Measurements from ENCODE around the gene DPH3. TPM values are rescaled to one million over a fixed set of nuclear protein-coding genes. Genes with fewer than 3 reads are reported as not detected.

The DPH3 gene
- total RNA-seq, 1 donor from 2014 or later: 25.9 TPM

DNA sequence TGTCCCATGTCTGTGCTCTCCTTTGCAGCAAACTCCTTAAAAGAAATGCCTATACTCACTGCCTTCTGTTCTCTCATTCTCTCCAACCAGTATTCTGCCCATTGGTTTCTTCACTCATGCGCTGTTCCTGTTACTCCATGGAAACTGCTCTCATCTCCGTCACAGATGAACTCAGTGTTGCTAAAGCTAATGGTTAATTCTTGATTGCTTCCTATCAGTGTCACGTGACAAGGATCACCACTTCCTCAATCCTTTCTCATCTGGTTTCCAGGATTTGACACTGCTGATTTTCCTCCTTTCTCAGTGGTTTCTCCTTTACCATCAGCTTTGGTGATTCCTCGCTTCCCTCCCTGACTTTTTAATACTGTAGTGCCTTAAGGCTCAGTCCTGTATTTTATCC lies 2.6 kb downstream of the DPH3 start:
- intact Hi-C loops (cut with micrococcal nuclease): no loop called here
- Histone ChIP-seq H3K9me3 (replicated peaks) (no peaks in the 10 kb centered on the region), H3K4me1 (peaks cover 60% of the 10 kb centered on the region)

DNA sequence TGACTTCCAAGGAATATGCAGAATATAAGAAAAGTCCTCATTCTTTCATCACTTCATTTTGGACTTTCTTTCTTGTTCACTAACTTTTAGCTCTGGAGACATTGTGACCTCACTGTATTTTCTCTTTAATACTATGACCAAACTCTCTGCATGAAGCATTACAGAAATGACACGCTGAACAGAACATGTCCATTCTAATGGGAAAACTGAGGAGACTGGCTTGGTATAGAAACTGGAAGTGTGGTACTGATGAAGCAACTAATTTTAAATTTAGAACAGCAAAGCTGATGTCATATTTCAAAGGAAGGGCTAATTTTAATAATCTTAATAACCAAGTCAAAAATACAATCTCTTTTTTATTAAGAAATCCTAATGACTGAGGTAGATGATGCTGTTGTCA lies 4.7 kb downstream of the DPH3 start:
- Histone ChIP-seq H3K9me3 (replicated peaks) (no peaks in the 10 kb centered on the region), H3K27ac (replicated peaks) (no peak overlapping the region), H3K27me3 (ENCODE audit: low read depth) (no peaks in the 10 kb centered on the region), H3K36me3 (peaks cover 22% of the 10 kb centered on the region), H3K4me3 (no peak overlapping the region), H3K4me1 (peaks cover 40% of the 10 kb centered on the region)
- intact Hi-C loops (cut with micrococcal nuclease): no loop called here
- DNase-seq: no peak
- TF ChIP-seq, protein P1, sequence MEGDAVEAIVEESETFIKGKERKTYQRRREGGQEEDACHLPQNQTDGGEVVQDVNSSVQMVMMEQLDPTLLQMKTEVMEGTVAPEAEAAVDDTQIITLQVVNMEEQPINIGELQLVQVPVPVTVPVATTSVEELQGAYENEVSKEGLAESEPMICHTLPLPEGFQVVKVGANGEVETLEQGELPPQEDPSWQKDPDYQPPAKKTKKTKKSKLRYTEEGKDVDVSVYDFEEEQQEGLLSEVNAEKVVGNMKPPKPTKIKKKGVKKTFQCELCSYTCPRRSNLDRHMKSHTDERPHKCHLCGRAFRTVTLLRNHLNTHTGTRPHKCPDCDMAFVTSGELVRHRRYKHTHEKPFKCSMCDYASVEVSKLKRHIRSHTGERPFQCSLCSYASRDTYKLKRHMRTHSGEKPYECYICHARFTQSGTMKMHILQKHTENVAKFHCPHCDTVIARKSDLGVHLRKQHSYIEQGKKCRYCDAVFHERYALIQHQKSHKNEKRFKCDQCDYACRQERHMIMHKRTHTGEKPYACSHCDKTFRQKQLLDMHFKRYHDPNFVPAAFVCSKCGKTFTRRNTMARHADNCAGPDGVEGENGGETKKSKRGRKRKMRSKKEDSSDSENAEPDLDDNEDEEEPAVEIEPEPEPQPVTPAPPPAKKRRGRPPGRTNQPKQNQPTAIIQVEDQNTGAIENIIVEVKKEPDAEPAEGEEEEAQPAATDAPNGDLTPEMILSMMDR (IDR thresholded peaks at IDR 0.05; ENCODE audit: borderline replicate concordance): no peak

More for the DNA sequence above, 2.6 kb downstream of the DPH3 start:
- no peak for DNase-seq
- H3K36me3 ChIP-seq: peaks cover 22% of the 10 kb centered on the region
- no peaks in the 10 kb centered on the region for H3K27me3 ChIP-seq (ENCODE audit: low read depth)
- H3K27ac ChIP-seq (replicated peaks): no peak overlapping the region
- H3K4me3 ChIP-seq: no peak overlapping the region
- TF ChIP-seq, protein P1 (IDR thresholded peaks at IDR 0.05; ENCODE audit: borderline replicate concordance): no peak

DNA sequence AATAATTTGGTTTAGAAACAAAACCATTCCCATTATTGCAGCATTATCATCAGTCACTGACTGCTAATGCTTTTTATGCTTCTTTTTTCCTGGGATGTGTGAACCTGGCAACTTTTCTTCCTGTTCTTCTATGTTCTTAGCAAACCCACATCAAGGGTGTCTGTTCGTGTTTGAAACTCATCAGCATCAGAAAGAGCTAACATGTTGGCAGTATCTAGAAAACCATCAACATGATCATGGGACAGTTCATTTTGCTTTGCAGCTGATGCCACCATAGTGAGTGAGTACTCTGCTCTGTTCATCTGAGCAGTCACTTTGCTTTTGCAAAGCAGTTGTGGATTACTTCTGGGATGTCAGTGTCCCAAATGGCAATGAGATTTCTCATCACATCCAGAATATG lies 5.9 kb downstream of the DPH3 start:
- Histone ChIP-seq H3K4me1 (peaks cover 31% of the 10 kb centered on the region), H3K4me3 (no peak overlapping the region), H3K36me3 (peaks cover 22% of the 10 kb centered on the region), H3K9me3 (replicated peaks) (no peaks in the 10 kb centered on the region), H3K27me3 (ENCODE audit: low read depth) (no peaks in the 10 kb centered on the region), H3K27ac (replicated peaks) (no peak overlapping the region)
- intact Hi-C loops (cut with micrococcal nuclease): no loop called here
- TF ChIP-seq, protein P1 (IDR thresholded peaks at IDR 0.05; ENCODE audit: borderline replicate concordance): no peak
- no peak for DNase-seq

DNA sequence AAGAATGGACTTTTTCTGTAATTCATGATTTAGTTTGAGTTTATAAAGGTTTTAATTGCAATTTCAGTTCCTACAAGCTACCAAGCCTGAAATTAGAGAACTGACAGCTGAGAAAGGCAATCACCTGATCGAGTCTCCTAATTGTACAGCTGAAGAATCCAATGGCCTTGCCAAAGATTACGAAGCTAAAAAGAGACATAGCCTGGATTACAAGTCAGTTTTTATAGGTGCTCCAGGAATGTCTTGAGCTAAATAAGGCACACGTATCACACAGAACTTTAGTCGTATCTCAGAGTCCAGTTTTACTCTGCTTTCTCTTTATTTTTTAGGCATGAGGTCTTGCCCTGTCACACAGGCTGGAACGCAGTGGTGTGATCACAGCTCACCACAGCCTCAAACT lies 6.6 kb downstream of the DPH3 start:
- Histone ChIP-seq H3K27me3 (ENCODE audit: low read depth) (no peaks in the 10 kb centered on the region), H3K4me3 (no peak overlapping the region), H3K4me1 (peaks cover 28% of the 10 kb centered on the region), H3K27ac (replicated peaks) (peak overlapping the region; percentile 7), H3K36me3 (peaks cover 22% of the 10 kb centered on the region), H3K9me3 (replicated peaks) (no peaks in the 10 kb centered on the region)
- TF ChIP-seq, protein P1 (IDR thresholded peaks at IDR 0.05; ENCODE audit: borderline replicate concordance): no peak
- DNase-seq: no peak
- intact Hi-C loops (cut with micrococcal nuclease): no loop called here

DNA sequence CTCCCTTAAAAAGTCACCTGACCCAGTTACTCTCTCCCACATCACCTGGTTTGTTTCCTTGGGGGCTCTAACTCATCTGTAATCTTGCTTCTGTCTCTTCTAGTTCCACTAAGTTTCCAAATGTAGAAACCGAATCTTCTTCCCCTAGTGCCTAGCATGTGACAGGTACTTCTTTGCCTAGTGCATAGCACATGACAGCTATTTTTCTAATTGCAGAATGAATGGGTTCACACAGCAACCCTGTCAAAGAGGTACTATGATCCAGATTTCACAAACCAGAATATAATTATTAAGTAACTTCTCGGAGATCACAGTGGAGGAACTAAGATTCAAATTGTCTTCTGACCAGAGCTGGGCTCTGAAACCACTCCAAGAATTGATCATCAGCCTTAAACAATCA lies 7.4 kb downstream of the DPH3 start:
- Histone ChIP-seq H3K27ac (replicated peaks) (no peak overlapping the region), H3K9me3 (replicated peaks) (peaks cover 3% of the 10 kb centered on the region), H3K27me3 (ENCODE audit: low read depth) (no peaks in the 10 kb centered on the region), H3K4me3 (no peak overlapping the region), H3K36me3 (peaks cover 22% of the 10 kb centered on the region), H3K4me1 (peaks cover 25% of the 10 kb centered on the region)
- no peak for DNase-seq
- intact Hi-C loops (cut with micrococcal nuclease): no loop called here
- TF ChIP-seq, protein P1 (IDR thresholded peaks at IDR 0.05; ENCODE audit: borderline replicate concordance): no peak

DNA sequence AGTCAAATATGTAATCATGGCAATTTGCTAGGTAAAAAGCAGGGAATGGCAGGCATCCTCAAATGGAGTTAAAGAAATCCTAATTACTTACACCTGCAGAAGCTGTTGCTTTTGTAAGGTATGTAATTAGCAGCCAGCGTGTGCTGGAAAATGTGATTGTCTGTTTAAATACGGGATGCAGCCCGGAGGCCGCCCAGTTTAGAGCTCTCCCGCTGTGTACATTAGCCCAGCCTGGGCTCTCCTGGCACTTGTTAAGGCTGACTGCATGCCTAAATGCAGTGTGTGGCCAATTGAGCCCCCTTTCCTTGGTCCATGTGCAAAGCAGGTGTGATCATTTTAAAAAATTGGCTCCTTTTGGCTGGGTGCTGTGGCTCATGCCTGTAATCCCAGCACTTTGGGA lies 9.0 kb downstream of the DPH3 start:
- Histone ChIP-seq H3K9me3 (replicated peaks) (peaks cover 3% of the 10 kb centered on the region), H3K4me3 (no peak overlapping the region), H3K27ac (replicated peaks) (no peak overlapping the region), H3K4me1 (peaks cover 25% of the 10 kb centered on the region), H3K36me3 (peaks cover 20% of the 10 kb centered on the region), H3K27me3 (ENCODE audit: low read depth) (no peaks in the 10 kb centered on the region)
- TF ChIP-seq, protein P1 (IDR thresholded peaks at IDR 0.05; ENCODE audit: borderline replicate concordance): no peak
- intact Hi-C loops (cut with micrococcal nuclease): no loop called here
- no peak for DNase-seq
